H1 (cell line): Measurements from ENCODE around the gene YWHAQ. TPM values are rescaled to one million over a fixed set of nuclear protein-coding genes. Genes with fewer than 3 reads are reported as not detected.

Experiments
- CHD2 ChIP-seq: IDR thresholded peaks from 2 replicates; pipeline ENCODE4 v1.6.1; 2012; ENCODE audit warnings: low read length, improper control_type of control experiment
- polyA plus RNA-seq, 7 experiments: library from polyadenylated mRNA; depleted of rRNA in 3 of 7; stranded (reverse) in 5 of 7; unstranded in 2 of 7; fragments of >200 nt in 5 of 7; fragments of 200-250 nt in 2 of 7; gene quantifications; 1 replicate in 5 of 7; 2 replicates in 1 of 7; 4 replicates in 1 of 7; pipeline versions ENCODE4 v1.2.1 to v1.2.3, GENCODE V29; 2011 to 2013; ENCODE audit warnings: missing spikeins in 2 of 7, mixed read lengths in 2 of 7
- total RNA-seq: library from RNA; stranded (reverse); fragmentation: NEBNext Ultra II Directional; extraction: Animal tissue kit (Norgen Biotek cat#: 25700); gene quantifications from 2 replicates; pipeline ENCODE4 v1.2.1, GENCODE V29; 2021

Gene YWHAQ
- total and polyA plus RNA-seq, 2 of the 8 experiments (the other 6 are each of a cell fraction or from before 2014, with no cell fraction given), result 244 to 480 TPM

- no peak for TF ChIP-seq CHD2
These were observed 34.0 kb downstream of the YWHAQ start (continued) for GRCh38 chr2:9596621-9597311.
